ENCODE results near the gene COG3. TPM values are rescaled to one million over a fixed set of nuclear protein-coding genes. Genes with fewer than 3 reads are reported as not detected.
A peak's percentile ranks its signal among the peaks of the same experiment; 100 is the strongest.

Gene COG3
- total RNA-seq, 1 experiment from 2014 or later, result 20.3 TPM

GRCh38 chr13:45584816-45585215 lies 120.1 kb downstream of the COG3 start:
- intact Hi-C loops (cut with micrococcal nuclease; ENCODE audit: unreplicated experiment), result no loop called here
- BruUV-seq (replicated peaks), result no TSS peak
- Histone ChIP-seq H3K27ac (ENCODE audit: low read depth, low read length, poor library complexity, severe bottlenecking) (no peak overlapping the region), H3K4me1 (ENCODE audit: insufficient read depth, low read length, poor library complexity, severe bottlenecking) (peaks cover 11% of the 10 kb centered on the region), H3K36me3 (ENCODE audit: insufficient read depth, low read length, poor library complexity, severe bottlenecking) (no peaks in the 10 kb centered on the region), H3K4me3 (ENCODE audit: low read depth, low read length, poor library complexity, severe bottlenecking) (no peak overlapping the region), H3K9me3 (ENCODE audit: low read depth, low read length, poor library complexity, severe bottlenecking) (no peaks in the 10 kb centered on the region), H3K27me3 (replicated peaks; ENCODE audit: insufficient read depth, low read depth, low read length, poor library complexity) (no peaks in the 10 kb centered on the region)
- ChIA-PET CTCF (no interaction called here), POLR2A (ENCODE audit: low non-redundant PET) (no interaction called here)
- DNase-seq (ENCODE audit: low spot score), result peak; percentile 35
- TF ChIP-seq EZH2 (IDR thresholded peaks at IDR 0.05; ENCODE audit: borderline replicate concordance, low read depth, low read length, poor library complexity, severe bottlenecking), result no peak
- TF ChIP-seq, protein P1, sequence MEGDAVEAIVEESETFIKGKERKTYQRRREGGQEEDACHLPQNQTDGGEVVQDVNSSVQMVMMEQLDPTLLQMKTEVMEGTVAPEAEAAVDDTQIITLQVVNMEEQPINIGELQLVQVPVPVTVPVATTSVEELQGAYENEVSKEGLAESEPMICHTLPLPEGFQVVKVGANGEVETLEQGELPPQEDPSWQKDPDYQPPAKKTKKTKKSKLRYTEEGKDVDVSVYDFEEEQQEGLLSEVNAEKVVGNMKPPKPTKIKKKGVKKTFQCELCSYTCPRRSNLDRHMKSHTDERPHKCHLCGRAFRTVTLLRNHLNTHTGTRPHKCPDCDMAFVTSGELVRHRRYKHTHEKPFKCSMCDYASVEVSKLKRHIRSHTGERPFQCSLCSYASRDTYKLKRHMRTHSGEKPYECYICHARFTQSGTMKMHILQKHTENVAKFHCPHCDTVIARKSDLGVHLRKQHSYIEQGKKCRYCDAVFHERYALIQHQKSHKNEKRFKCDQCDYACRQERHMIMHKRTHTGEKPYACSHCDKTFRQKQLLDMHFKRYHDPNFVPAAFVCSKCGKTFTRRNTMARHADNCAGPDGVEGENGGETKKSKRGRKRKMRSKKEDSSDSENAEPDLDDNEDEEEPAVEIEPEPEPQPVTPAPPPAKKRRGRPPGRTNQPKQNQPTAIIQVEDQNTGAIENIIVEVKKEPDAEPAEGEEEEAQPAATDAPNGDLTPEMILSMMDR (conservative IDR thresholded peaks at IDR 0.05; ENCODE audit: low read depth, low read length), result peak; percentile 49

Other genes with a start within 250 kb of the COG3 start
- gene TPT1, start 123.8 kb upstream of the COG3 start, total RNA-seq (2021), result 1,957 and 1,963 TPM in 2 replicates
- gene SLC25A30, start 46.6 kb upstream of the COG3 start, total RNA-seq (2021), result 23.3 and 26.0 TPM in 2 replicates
- not detected in 2 replicates for gene ERICH6B, start 150.8 kb downstream of the COG3 start, total RNA-seq (2021)
- gene CBY2, start 237.4 kb downstream of the COG3 start, total RNA-seq (2021), result not detected in 2 replicates